ENCODE measurements around the gene TMEM117.
A peak's percentile ranks its signal among the peaks of the same experiment; 100 is the strongest.

The TMEM117 gene

DNA sequence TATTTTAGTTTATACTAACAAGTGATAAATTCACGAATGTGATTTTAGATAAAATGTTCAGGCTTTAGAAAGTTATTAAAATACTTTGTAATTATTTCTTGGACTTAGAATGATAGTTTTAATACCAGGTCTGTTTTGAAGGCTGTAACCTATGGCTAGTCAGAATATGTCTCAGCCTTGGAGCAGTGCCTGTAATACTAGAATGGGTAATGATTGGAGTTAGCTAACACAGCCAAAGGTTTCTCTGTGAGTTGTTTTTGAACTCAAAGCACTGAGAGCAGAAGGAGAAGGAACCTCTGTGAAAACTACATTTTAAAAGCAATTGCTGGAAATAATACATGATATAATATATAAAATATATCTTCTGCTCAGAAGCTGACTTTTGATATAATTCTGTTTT lies 110.1 kb downstream of the TMEM117 start:
- DNase-seq (ENCODE audit: low read depth), result no peak
- TF ChIP-seq, protein P1, sequence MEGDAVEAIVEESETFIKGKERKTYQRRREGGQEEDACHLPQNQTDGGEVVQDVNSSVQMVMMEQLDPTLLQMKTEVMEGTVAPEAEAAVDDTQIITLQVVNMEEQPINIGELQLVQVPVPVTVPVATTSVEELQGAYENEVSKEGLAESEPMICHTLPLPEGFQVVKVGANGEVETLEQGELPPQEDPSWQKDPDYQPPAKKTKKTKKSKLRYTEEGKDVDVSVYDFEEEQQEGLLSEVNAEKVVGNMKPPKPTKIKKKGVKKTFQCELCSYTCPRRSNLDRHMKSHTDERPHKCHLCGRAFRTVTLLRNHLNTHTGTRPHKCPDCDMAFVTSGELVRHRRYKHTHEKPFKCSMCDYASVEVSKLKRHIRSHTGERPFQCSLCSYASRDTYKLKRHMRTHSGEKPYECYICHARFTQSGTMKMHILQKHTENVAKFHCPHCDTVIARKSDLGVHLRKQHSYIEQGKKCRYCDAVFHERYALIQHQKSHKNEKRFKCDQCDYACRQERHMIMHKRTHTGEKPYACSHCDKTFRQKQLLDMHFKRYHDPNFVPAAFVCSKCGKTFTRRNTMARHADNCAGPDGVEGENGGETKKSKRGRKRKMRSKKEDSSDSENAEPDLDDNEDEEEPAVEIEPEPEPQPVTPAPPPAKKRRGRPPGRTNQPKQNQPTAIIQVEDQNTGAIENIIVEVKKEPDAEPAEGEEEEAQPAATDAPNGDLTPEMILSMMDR (IDR thresholded peaks at IDR 0.05; ENCODE audit: insufficient read depth, low read depth, low read length, missing control alignments), result no peak
- no peak overlapping the region for H3K4me3 ChIP-seq (ENCODE audit: low read depth, low read length)

- DNase-seq (ENCODE audit: low read depth), result no peak
- TF ChIP-seq, protein P1 (IDR thresholded peaks at IDR 0.05; ENCODE audit: insufficient read depth, low read depth, low read length, missing control alignments), result no peak
These were observed 115.4 kb downstream of the TMEM117 start for GRCh38 chr12:43951286-43951685.

GRCh38 chr12:43957732-43958372 lies 122.0 kb downstream of the TMEM117 start:
- TF ChIP-seq, protein P1 (IDR thresholded peaks at IDR 0.05; ENCODE audit: insufficient read depth, low read depth, low read length, missing control alignments), result peak; percentile 42
- peak; percentile 52 for DNase-seq (ENCODE audit: low read depth)
- H3K4me3 ChIP-seq (ENCODE audit: low read depth, low read length), result no peak overlapping the region

More at GRCh38 chr12:43951286-43951685, 115.4 kb downstream of the TMEM117 start:
- no peak overlapping the region for H3K4me3 ChIP-seq (ENCODE audit: low read depth, low read length)

DNA sequence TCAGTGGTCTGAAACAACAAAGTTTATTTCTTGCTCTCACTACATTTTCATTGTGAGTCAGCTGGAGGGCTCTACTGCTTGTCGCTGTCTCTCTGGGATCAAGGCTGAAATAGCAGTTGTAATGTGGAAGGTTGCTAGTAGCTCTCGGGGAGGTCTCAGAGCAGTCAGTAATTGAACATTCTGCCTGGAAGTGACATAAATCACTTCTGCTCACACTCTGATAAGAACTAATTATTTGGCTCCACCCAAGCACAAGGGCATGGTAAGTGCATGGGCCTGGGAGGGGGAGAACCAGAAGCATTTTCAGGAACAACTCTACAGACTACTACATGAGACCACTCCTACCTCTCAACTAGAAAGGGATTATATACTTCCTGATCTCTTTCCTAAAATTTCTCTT lies 128.2 kb downstream of the TMEM117 start:
- TF ChIP-seq, protein P1 (IDR thresholded peaks at IDR 0.05; ENCODE audit: insufficient read depth, low read depth, low read length, missing control alignments), result no peak
- H3K4me3 ChIP-seq (ENCODE audit: low read depth, low read length), result no peak overlapping the region
- no peak for DNase-seq (ENCODE audit: low read depth)

- no peak overlapping the region for H3K4me3 ChIP-seq (ENCODE audit: low read depth, low read length)
- TF ChIP-seq, protein P1 (IDR thresholded peaks at IDR 0.05; ENCODE audit: insufficient read depth, low read depth, low read length, missing control alignments), result no peak
- no peak for DNase-seq (ENCODE audit: low read depth)
These were observed 129.1 kb downstream of the TMEM117 start for GRCh38 chr12:43964961-43965360.

DNA sequence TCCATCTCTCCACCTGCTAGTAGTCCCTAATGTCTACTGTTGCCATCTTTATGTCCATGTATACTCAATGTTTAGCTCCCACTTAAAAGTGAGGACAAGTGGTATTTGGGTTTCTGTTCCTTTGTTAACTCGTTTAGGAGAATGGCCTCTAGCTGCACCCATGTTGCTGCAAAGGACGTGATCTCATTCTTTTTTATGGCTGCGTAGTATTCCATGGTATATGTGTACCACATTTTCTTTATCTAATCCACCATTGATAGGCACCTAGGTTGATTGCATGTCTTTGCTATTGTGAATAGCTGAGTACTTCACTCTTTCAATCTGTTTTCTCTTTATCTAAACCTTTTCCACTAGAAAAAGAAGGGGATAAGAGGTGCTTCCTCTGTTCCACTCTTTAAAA lies 130.0 kb downstream of the TMEM117 start:
- no peak overlapping the region for H3K4me3 ChIP-seq (ENCODE audit: low read depth, low read length)
- TF ChIP-seq, protein P1 (IDR thresholded peaks at IDR 0.05; ENCODE audit: insufficient read depth, low read depth, low read length, missing control alignments), result no peak
- no peak for DNase-seq (ENCODE audit: low read depth)

GRCh38 chr12:43968736-43969135 lies 132.9 kb downstream of the TMEM117 start:
- H3K4me3 ChIP-seq (ENCODE audit: low read depth, low read length), result no peak overlapping the region
- no peak for DNase-seq (ENCODE audit: low read depth)
- TF ChIP-seq, protein P1 (IDR thresholded peaks at IDR 0.05; ENCODE audit: insufficient read depth, low read depth, low read length, missing control alignments), result no peak

All from GM12865 (cell line).